Breast epithelium (tissue), 3 donors: Measurements from ENCODE around the gene ZNF678.

Experiments
- CTCF ChIP-seq, 3 donors: fragments of 450-650 bp; IDR thresholded peaks; one replicate each; pipeline ENCODE4 v1.5.1; 2016 to 2017; ENCODE audit warnings: antibody characterized with exemption in 3 of 3, mild to moderate bottlenecking in 3 of 3, moderate library complexity in 3 of 3
- POLR2A ChIP-seq: fragments of 450-650 bp; IDR thresholded peaks from one replicate; pipeline ENCODE4 v1.6.1; 2016; ENCODE audit warnings: antibody characterized with exemption, mild to moderate bottlenecking, moderate library complexity
- POLR2AphosphoS5 ChIP-seq, 3 donors: sonication (generic); formaldehyde crosslinking; IDR thresholded peaks; one replicate each; pipeline ENCODE4 v1.6.1; 2017; ENCODE audit warnings: antibody characterized with exemption in 3 of 3

GRCh38 chr1:227567256-227567655 is 3.9 kb downstream of the ZNF678 start:
- TF ChIP-seq CTCF (IDR thresholded peaks at IDR 0.05), result no peak
- TF ChIP-seq POLR2A, result no peak
- no peak for TF ChIP-seq POLR2AphosphoS5 (IDR thresholded peaks at IDR 0.05)
